H9 (cell line): ENCODE measurements around the gene HORMAD2. TPM values are rescaled to one million over a fixed set of nuclear protein-coding genes. Genes with fewer than 3 reads are reported as not detected.

Experiments
- DNase-seq: peaks from one replicate; pipeline ENCODE4 v3.0.0-alpha.2; 2017
- H2AFZ ChIP-seq: one replicate; pipeline ENCODE4 v1.6.1; 2013; ENCODE audit warnings: mild to moderate bottlenecking, low read length, control low read depth, moderate library complexity
- H2AK5ac ChIP-seq: 2 replicates; pipeline ENCODE4 v1.6.1; 2013; ENCODE audit warnings: low read length, control low read depth, mixed read lengths; ENCODE audit not compliant: insufficient read length
- H2BK120ac ChIP-seq: one replicate; pipeline ENCODE4 v1.6.1; 2013; ENCODE audit warnings: low read depth, mild to moderate bottlenecking, low read length, control low read depth, inconsistent platforms; ENCODE audit not compliant: poor library complexity, severe bottlenecking
- H2BK12ac ChIP-seq: 2 replicates; pipeline ENCODE4 v1.6.1; 2013; ENCODE audit warnings: low read length, control low read depth, mixed read lengths, low read depth; ENCODE audit not compliant: insufficient read length
- H2BK15ac ChIP-seq: 2 replicates; pipeline ENCODE4 v1.6.1; 2013; ENCODE audit warnings: low read depth, low read length, control low read depth
- H2BK20ac ChIP-seq: one replicate; pipeline ENCODE4 v1.6.1; 2013; ENCODE audit warnings: low read depth, mild to moderate bottlenecking, low read length, control low read depth, inconsistent platforms; ENCODE audit not compliant: poor library complexity, severe bottlenecking
- H2BK5ac ChIP-seq: 2 replicates; pipeline ENCODE4 v1.6.1; 2013; ENCODE audit warnings: low read length, control low read depth, mixed read lengths; ENCODE audit not compliant: insufficient read length
- H3K14ac ChIP-seq: 2 replicates; pipeline ENCODE4 v1.6.1; 2013; ENCODE audit warnings: low read length, control low read depth; ENCODE audit not compliant: insufficient read depth
- H3K18ac ChIP-seq: 2 replicates; pipeline ENCODE4 v1.6.1; 2013; ENCODE audit warnings: low read depth, mild to moderate bottlenecking, mixed read lengths, low read length, control low read depth; ENCODE audit not compliant: insufficient read length
- H3K23ac ChIP-seq: 2 replicates; pipeline ENCODE4 v1.6.1; 2013; ENCODE audit warnings: low read length, control low read depth, mixed read lengths, low read depth; ENCODE audit not compliant: insufficient read length
- H3K23me2 ChIP-seq: 2 replicates; pipeline ENCODE4 v1.6.1; 2013; ENCODE audit warnings: low read depth, mild to moderate bottlenecking, mixed read lengths, low read length, control low read depth; ENCODE audit not compliant: insufficient read length, poor library complexity, severe bottlenecking
- H3K27ac ChIP-seq: 2 replicates; pipeline ENCODE4 v1.5.1; 2013; ENCODE audit warnings: low read length, control low read depth, mixed read lengths, low read depth; ENCODE audit not compliant: insufficient read length
- H3K27me3 ChIP-seq: 2 replicates; pipeline ENCODE4 v1.6.1; 2013; ENCODE audit warnings: low read length, control low read depth, inconsistent platforms; ENCODE audit not compliant: insufficient read depth
- H3K4ac ChIP-seq: 2 replicates; pipeline ENCODE4 v1.6.1; 2013; ENCODE audit warnings: low read depth, mild to moderate bottlenecking, control low read depth, inconsistent platforms, low read length, moderate library complexity
- H3K4me1 ChIP-seq: 2 replicates; pipeline ENCODE4 v1.6.1; 2013; ENCODE audit warnings: low read length, control low read depth, inconsistent platforms; ENCODE audit not compliant: insufficient read depth
- H3K4me2 ChIP-seq: 2 replicates; pipeline ENCODE4 v1.6.1; 2013; ENCODE audit warnings: low read length, control low read depth, mixed read lengths; ENCODE audit not compliant: insufficient read length, insufficient read depth
- H3K56ac ChIP-seq: 2 replicates; pipeline ENCODE4 v1.6.1; 2013; ENCODE audit warnings: low read depth, mild to moderate bottlenecking, mixed read lengths, low read length, control low read depth; ENCODE audit not compliant: insufficient read length
- H3K79me1 ChIP-seq: 2 replicates; pipeline ENCODE4 v1.6.1; 2013; ENCODE audit warnings: low read depth, mild to moderate bottlenecking, moderate library complexity, low read length, control low read depth, inconsistent platforms; ENCODE audit not compliant: insufficient read depth, poor library complexity, severe bottlenecking
- H3K79me2 ChIP-seq: 2 replicates; pipeline ENCODE4 v1.6.1; 2013; ENCODE audit warnings: low read length, control low read depth, inconsistent platforms; ENCODE audit not compliant: insufficient read depth
- H3K9ac ChIP-seq: 2 replicates; pipeline ENCODE4 v1.6.1; 2013; ENCODE audit warnings: low read length, control low read depth, mixed read lengths; ENCODE audit not compliant: insufficient read length; ENCODE audit errors: extremely low read depth
- H3K9me3 ChIP-seq: one replicate; pipeline ENCODE4 v1.6.1; 2013; ENCODE audit warnings: low read depth, low read length, inconsistent platforms; ENCODE audit not compliant: control insufficient read depth
- H3T11ph ChIP-seq: one replicate; pipeline ENCODE4 v1.6.1; 2013; ENCODE audit warnings: mild to moderate bottlenecking, low read length, control low read depth, inconsistent platforms
- H4K20me1 ChIP-seq: one replicate; pipeline ENCODE4 v1.6.1; 2013; ENCODE audit not compliant: control insufficient read depth, insufficient read length, insufficient read depth
- H4K5ac ChIP-seq: 2 replicates; pipeline ENCODE4 v1.6.1; 2013; ENCODE audit warnings: low read depth, mild to moderate bottlenecking, mixed read lengths, low read length, control low read depth; ENCODE audit not compliant: insufficient read length
- H4K8ac ChIP-seq: replicated peaks from 2 replicates; pipeline ENCODE4 v1.6.1; 2013; ENCODE audit warnings: low read length, control low read depth, mixed read lengths, low read depth; ENCODE audit not compliant: insufficient read length
- H4K91ac ChIP-seq: 2 replicates; pipeline ENCODE4 v1.6.1; 2013; ENCODE audit warnings: low read depth, mild to moderate bottlenecking, moderate library complexity, mixed read lengths, low read length, control low read depth; ENCODE audit not compliant: insufficient read length
- H3K27ac Mint-ChIP-seq, 3 experiments: 2 replicates in 2 of 3; 3 replicates in 1 of 3; pipeline ENCODE4 v1.8.0; 2020 to 2021; ENCODE audit warnings: mixed read lengths in 3 of 3, mild to moderate bottlenecking in 1 of 3, moderate library complexity in 1 of 3
- H3K27me3 Mint-ChIP-seq: 2 replicates; pipeline ENCODE4 v1.8.0; 2021; ENCODE audit warnings: low read depth, mild to moderate bottlenecking, moderate library complexity, mixed read lengths
- H3K36me3 Mint-ChIP-seq, 3 experiments: 2 replicates in 2 of 3; 3 replicates in 1 of 3; pipeline ENCODE4 v1.8.0; 2020 to 2021; ENCODE audit warnings: low read depth in 3 of 3, mixed read lengths in 3 of 3; ENCODE audit not compliant: insufficient read depth in 1 of 3
- H3K4me1 Mint-ChIP-seq, 2 experiments: 2 replicates each; pipeline ENCODE4 v1.8.0; 2020; ENCODE audit warnings: mixed read lengths in 2 of 2
- H3K4me3 Mint-ChIP-seq, 2 experiments: 2 replicates in 1 of 2; 3 replicates in 1 of 2; pipeline ENCODE4 v1.8.0; 2020 to 2021; ENCODE audit warnings: mild to moderate bottlenecking in 2 of 2, mixed read lengths in 2 of 2, moderate library complexity in 1 of 2
- H3K9me3 Mint-ChIP-seq, 2 experiments: 2 replicates in 1 of 2; 3 replicates in 1 of 2; pipeline ENCODE4 v1.8.0; 2020; ENCODE audit warnings: mild to moderate bottlenecking in 2 of 2, mixed read lengths in 2 of 2, moderate library complexity in 1 of 2
- CTCF ChIP-seq: fragments of 200-600 bp; sonication (generic); conservative IDR thresholded peaks from 3 replicates; pipeline ENCODE4 v1.8.0; 2021; ENCODE audit warnings: antibody characterized with exemption, mild to moderate bottlenecking
- WGBS: extraction: QIAGEN DNeasy Blood & Tissue Kit; methylation state at CpG from one replicate; pipeline ENCODE4 v1.1.7; 2013; ENCODE audit warnings: missing lambda C conversion rate, low lambda C conversion rate, mixed read lengths; ENCODE audit not compliant: insufficient read length; ENCODE audit errors: extremely low coverage; 5-methylcytosine and 5-hydroxymethylcytosine counted together
- total RNA-seq: library from RNA; stranded (reverse); gene quantifications from 2 replicates; pipeline ENCODE4 v1.2.1, GENCODE V29; 2021

The HORMAD2 gene
- total RNA-seq, 1 experiment from 2014 or later = not detected

GRCh38 chr22:30158277-30158676 is 78.0 kb downstream of the HORMAD2 start:
- Histone ChIP-seq H2BK15ac (no peak overlapping the region), H3T11ph (no peak overlapping the region), H3K27me3 (no peaks in the 10 kb centered on the region), H3K9ac (no peak overlapping the region), H2BK5ac (no peak overlapping the region), H2AFZ (no peak overlapping the region), H2BK20ac (no peak overlapping the region), H4K5ac (no peak overlapping the region), H3K27ac (no peak overlapping the region), H3K4me1 (no peaks in the 10 kb centered on the region), H2AK5ac (no peak overlapping the region), H3K79me1 (no peaks in the 10 kb centered on the region), H4K91ac (no peak overlapping the region), H3K23me2 (no peaks in the 10 kb centered on the region), H3K23ac (no peak overlapping the region), H3K9me3 (no peaks in the 10 kb centered on the region), H3K4ac (no peak overlapping the region), H3K14ac (no peak overlapping the region), H3K4me2 (no peak overlapping the region), H2BK120ac (no peak overlapping the region), H3K18ac (no peak overlapping the region), H4K8ac (no peak overlapping the region), H3K79me2 (no peaks in the 10 kb centered on the region), H4K20me1 (no peaks in the 10 kb centered on the region), H2BK12ac (no peak overlapping the region), H3K56ac (no peak overlapping the region)
- Mint-ChIP-seq H3K4me1 (peaks cover 7 to 9% of the 10 kb centered on the region in 2 experiments; a peak in 3 of 4 replicates), H3K27me3 (peaks cover 5% of the 10 kb centered on the region), H3K27ac (no peak overlapping the region), H3K36me3 (no peaks in the 10 kb centered on the region), H3K9me3 (no peaks in the 10 kb centered on the region), H3K4me3 (no peak overlapping the region)
- TF ChIP-seq CTCF = no peak
- WGBS = no CpG with 5 or more reads among the region's 1 CpG
- DNase-seq = no peak
